HCT116 (cell line): ENCODE measurements around the gene CSNK1G2. TPM values are rescaled to one million over a fixed set of nuclear protein-coding genes. Genes with fewer than 3 reads are reported as not detected.

Source experiments
- ATAC-seq: fragments of 200-7000 bp; cut with Tn5 transposase; 2 replicates; pipeline ENCODE4 v1.9.1; 2020; ENCODE audit warnings: mild to moderate bottlenecking, moderate library complexity
- BruUV-seq: library from RNA; stranded (reverse); fragments of 400-500 nt; replicated peaks from 2 replicates; lab custom pipeline; 2021; lab: Mats Ljungman, UMichigan
- CTCF ChIA-PET: fragments of 300-600 bp; sonication (Branson Sonifier 250); formaldehyde crosslinking; loops from one replicate; lab custom pipeline; 2021; ENCODE audit warnings: antibody characterized with exemption; lab: Charles Lee
- POLR2A ChIA-PET: fragments of 300-600, 350-600 bp; sonication (Branson Sonifier 250); formaldehyde crosslinking; loops from one replicate; lab custom pipeline; 2021; ENCODE audit warnings: antibody characterized with exemption; lab: Charles Lee
- RAD21 ChIA-PET, 2 experiments: fragments of 300-600 bp; sonication (Branson Sonifier 250); formaldehyde crosslinking; loops; one replicate each; lab custom pipeline; 2023; ENCODE audit warnings: low total read pairs in 2 of 2; ENCODE audit not compliant: uncharacterized antibody in 2 of 2, unreplicated experiment in 2 of 2, low non-redundant PET in 1 of 2; lab: Charles Lee
- DNase-seq: peaks from one replicate; pipeline ENCODE4 v3.0.0-alpha.2; 2010; ENCODE audit warnings: low read depth, low spot score
- H2AFZ ChIP-seq: fragments of 200-600 bp; shearing (Covaris generic), sonication (generic); 2 replicates; pipeline ENCODE4 v1.6.1; 2017; ENCODE audit warnings: low read depth, mixed run types, mixed read lengths, antibody characterized with exemption, low read length; ENCODE audit not compliant: poor library complexity, severe bottlenecking
- H3K27ac ChIP-seq: 2 replicates; pipeline ENCODE4 v1.5.1; 2012; ENCODE audit warnings: low read depth, low read length
- H3K27me3 ChIP-seq: fragments of 200-600 bp; sonication (generic); 2 replicates; pipeline ENCODE4 v1.6.1; 2016; ENCODE audit warnings: mixed run types, low read length, mixed read lengths; ENCODE audit not compliant: insufficient read depth
- H3K36me3 ChIP-seq, 2 experiments: fragments of 200-500 bp in 1 of 2; fragments of 200-600 bp in 1 of 2; sonication (Bioruptor generic) in 1 of 2; sonication (generic) in 1 of 2; 2 replicates each; pipeline versions ENCODE4 v1.5.1 to v1.6.1; 2014 to 2016; ENCODE audit warnings: low read length in 2 of 2, inconsistent platforms in 1 of 2, mixed read lengths in 1 of 2, mixed run types in 1 of 2; ENCODE audit not compliant: insufficient read depth in 2 of 2, control insufficient read depth in 1 of 2
- H3K4me1 ChIP-seq, 2 experiments: fragments of 200-600 bp in 1 of 2; sonication (generic) in 1 of 2; 2 replicates each; pipeline versions ENCODE4 v1.5.1 to v1.6.1; 2012 to 2017; ENCODE audit warnings: low read length in 2 of 2, inconsistent platforms in 1 of 2, mild to moderate bottlenecking in 1 of 2, mixed read lengths in 1 of 2, mixed run types in 1 of 2, moderate library complexity in 1 of 2; ENCODE audit not compliant: insufficient read depth in 2 of 2, control insufficient read depth in 1 of 2
- H3K4me2 ChIP-seq: fragments of 200-600 bp; sonication (generic); 2 replicates; pipeline ENCODE4 v1.6.1; 2017; ENCODE audit warnings: mixed run types, low read length, mixed read lengths
- H3K4me3 ChIP-seq, 2 experiments: fragments of 200-600 bp in 1 of 2; sonication (generic) in 1 of 2; replicated peaks in 1 of 2; 2 replicates each; pipeline ENCODE4 v1.5.1; 2011 to 2016; ENCODE audit warnings: low read length in 2 of 2, control low read depth in 1 of 2, low read depth in 1 of 2, mild to moderate bottlenecking in 1 of 2, mixed read lengths in 1 of 2, mixed run types in 1 of 2
- H3K79me2 ChIP-seq: fragments of 200-600 bp; sonication (generic); 2 replicates; pipeline ENCODE4 v1.6.1; 2017; ENCODE audit warnings: mild to moderate bottlenecking, mixed run types, low read length, moderate library complexity, mixed read lengths; ENCODE audit not compliant: insufficient read depth
- H3K9ac ChIP-seq: fragments of 200-600 bp; sonication (generic); 2 replicates; pipeline ENCODE4 v1.6.1; 2016; ENCODE audit warnings: low read length, mixed read lengths
- H3K9me2 ChIP-seq: fragments of 200-600 bp; sonication (generic), shearing (Covaris generic); 2 replicates; pipeline ENCODE4 v1.6.1; 2017; ENCODE audit warnings: mixed run types, mild to moderate bottlenecking, moderate library complexity; ENCODE audit not compliant: insufficient read depth
- H3K9me3 ChIP-seq, 2 experiments: fragments of 200-500 bp in 1 of 2; fragments of 200-600 bp in 1 of 2; sonication (Bioruptor generic) in 1 of 2; sonication (generic) in 1 of 2; 2 replicates each; pipeline ENCODE4 v1.6.1; 2014 to 2017; ENCODE audit warnings: low read length in 2 of 2, mixed read lengths in 2 of 2, inconsistent platforms in 1 of 2, low read depth in 1 of 2, mild to moderate bottlenecking in 1 of 2, mixed run types in 1 of 2, moderate library complexity in 1 of 2; ENCODE audit not compliant: control insufficient read depth in 1 of 2, insufficient read depth in 1 of 2
- H4K20me1 ChIP-seq: fragments of 200-600 bp; sonication (generic), shearing (Covaris generic); 2 replicates; pipeline ENCODE4 v1.6.1; 2017; ENCODE audit warnings: mixed run types, mild to moderate bottlenecking, moderate library complexity; ENCODE audit not compliant: insufficient read depth
- CBX3 ChIP-seq: IDR thresholded peaks from 2 replicates; pipeline ENCODE4 v1.6.1; 2012; ENCODE audit warnings: low read depth
- CEBPB ChIP-seq: IDR thresholded peaks from 2 replicates; pipeline ENCODE4 v1.6.1; 2012; ENCODE audit warnings: low read depth
- CTCF ChIP-seq, 3 experiments: fragments of 200-600 bp in 1 of 3; sonication (generic) in 1 of 3; IDR thresholded peaks in 2 of 3; conservative IDR thresholded peaks in 1 of 3; 2 replicates each; pipeline ENCODE4 v1.5.1; 2012 to 2017; ENCODE audit warnings: low read depth in 2 of 3, low read length in 2 of 3, antibody characterized with exemption in 1 of 3, borderline replicate concordance in 1 of 3, control low read depth in 1 of 3, mild to moderate bottlenecking in 1 of 3, mixed read lengths in 1 of 3, mixed run types in 1 of 3, moderate library complexity in 1 of 3; ENCODE audit not compliant: insufficient read depth in 1 of 3
- EZH2 ChIP-seq: fragments of 200-600 bp; sonication (generic); IDR thresholded peaks from 2 replicates; pipeline ENCODE4 v1.6.1; 2017; ENCODE audit warnings: antibody characterized with exemption, mixed run types
- MAX ChIP-seq: IDR thresholded peaks from 2 replicates; pipeline ENCODE4 v1.6.1; 2012
- POLR2AphosphoS5 ChIP-seq: IDR thresholded peaks from 2 replicates; pipeline ENCODE4 v1.6.1; 2011; ENCODE audit warnings: mild to moderate bottlenecking, low read depth, low read length, moderate library complexity
- RAD21 ChIP-seq: IDR thresholded peaks from 2 replicates; pipeline ENCODE4 v1.6.1; 2012; ENCODE audit warnings: low read depth, mild to moderate bottlenecking
- SRF ChIP-seq: IDR thresholded peaks from 2 replicates; pipeline ENCODE4 v1.6.1; 2012; ENCODE audit warnings: low read depth
- TCF7L2 ChIP-seq: IDR thresholded peaks from 2 replicates; pipeline ENCODE4 v1.7.0; 2011; ENCODE audit warnings: borderline replicate concordance, inconsistent platforms; ENCODE audit not compliant: insufficient read depth, insufficient read length; ENCODE audit errors: extremely low read depth
- ZBTB33 ChIP-seq: IDR thresholded peaks from 2 replicates; pipeline ENCODE4 v1.6.1; 2011; ENCODE audit warnings: mild to moderate bottlenecking, low read length, moderate library complexity; ENCODE audit not compliant: insufficient replicate concordance; ENCODE audit errors: extremely low read depth
- ZFX ChIP-seq: fragments of 450-650 bp; IDR thresholded peaks from 2 replicates; pipeline ENCODE4 v1.6.1; 2017
- ZNF274 ChIP-seq: fragments of 200-500 bp; sonication (Bioruptor generic); IDR thresholded peaks from 2 replicates; pipeline ENCODE4 v1.6.1; 2014; ENCODE audit warnings: mild to moderate bottlenecking, low read depth, low read length, inconsistent platforms
- intact Hi-C: fragments of 100-400 bp; cut with micrococcal nuclease; formaldehyde crosslinking; loops from 2 replicates; pipeline ENCODE4 v1.10.0; 2022
- total RNA-seq: library from RNA; stranded (reverse); gene quantifications from one replicate; pipeline ENCODE4 v1.2.1, GENCODE V29; 2021; ENCODE audit not compliant: unreplicated experiment

Gene CSNK1G2
- total RNA-seq, 1 experiment from 2014 or later, result 97.9 TPM

- no peak overlapping the region for H2AFZ ChIP-seq
Measured at GRCh38 chr19:1970003-1970805, 29.2 kb downstream of the CSNK1G2 start.

More at GRCh38 chr19:1970003-1970805, 29.2 kb downstream of the CSNK1G2 start:
- no peak overlapping the region; the same call in 1 of the 2 replicates for H3K27ac ChIP-seq
- DNase-seq (no peak), ATAC-seq (no peak)
- no peak overlapping the region for H3K9ac ChIP-seq
- no TSS peak for BruUV-seq
- peaks cover 72% of the 10 kb centered on the region for H3K79me2 ChIP-seq
- intact Hi-C loops, result no loop called here
- no peak for TF ChIP-seq RAD21
- TF ChIP-seq ZNF274, result no peak
- no peak for TF ChIP-seq ZBTB33
- no peak for TF ChIP-seq POLR2AphosphoS5
- no peak for TF ChIP-seq TCF7L2
- TF ChIP-seq ZFX, result no peak
- no peak for TF ChIP-seq MAX
- TF ChIP-seq CBX3, result no peak
- TF ChIP-seq CTCF (IDR thresholded peaks at IDR 0.05 in 2 of 3, conservative IDR thresholded peaks at IDR 0.05 in 1 of 3; ENCODE audit: borderline replicate concordance in 1 of 3, insufficient read depth in 1 of 3, low read depth in 2 of 3, low read length in 2 of 3), result no peak
- TF ChIP-seq CEBPB, result no peak
- TF ChIP-seq SRF, result no peak
- no peak for TF ChIP-seq EZH2
- no peaks in the 10 kb centered on the region; a peak in 3 of 4 replicates for H3K36me3 ChIP-seq
- H3K9me2 ChIP-seq, result no peaks in the 10 kb centered on the region
- H3K4me3 ChIP-seq, result no peak overlapping the region
- H3K4me1 ChIP-seq, result no peaks in the 10 kb centered on the region
- ChIA-PET RAD21 (no interaction called here), POLR2A (no interaction called here), CTCF (no interaction called here)
- no peaks in the 10 kb centered on the region for H3K9me3 ChIP-seq
- H3K27me3 ChIP-seq, result no peaks in the 10 kb centered on the region
- no peak overlapping the region for H3K4me2 ChIP-seq
- no peaks in the 10 kb centered on the region for H4K20me1 ChIP-seq
